GM18870 (cell line): ENCODE measurements around the gene CRIM1.
A peak's percentile ranks its signal among the peaks of the same experiment; 100 is the strongest.
"Not testable (repeated sequence)": the region's sequence is repeated elsewhere in the genome, so short reads cannot be mapped to it uniquely, and the experiment has no call there.

Experiments
- ATAC-seq: cut with Tn5 transposase; IDR thresholded peaks from one replicate; pipeline ENCODE4 v1.9.1; 2021; ENCODE audit warnings: moderate library complexity; ENCODE audit not compliant: unreplicated experiment

CRIM1 gene

DNA sequence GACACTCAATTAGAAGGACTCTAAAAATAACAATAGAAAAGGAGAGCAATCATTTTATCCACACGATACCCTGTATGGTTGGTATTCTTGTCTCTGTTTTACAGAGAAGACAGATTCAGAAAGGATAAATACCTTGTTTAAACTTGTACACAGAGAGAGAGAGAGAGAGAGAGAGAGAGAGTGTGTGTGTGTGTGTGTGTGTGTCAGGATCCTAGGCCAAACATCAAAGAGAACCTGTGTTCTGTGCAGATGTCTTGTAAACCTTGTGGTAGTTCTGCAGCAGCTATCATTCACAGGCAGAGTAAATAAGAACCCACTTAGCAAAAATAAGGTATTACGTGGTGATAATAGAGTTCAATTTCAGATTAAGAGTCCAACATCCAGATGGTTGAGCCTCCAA, 4.3 kb upstream of the CRIM1 start:
- ATAC-seq: no peak

DNA sequence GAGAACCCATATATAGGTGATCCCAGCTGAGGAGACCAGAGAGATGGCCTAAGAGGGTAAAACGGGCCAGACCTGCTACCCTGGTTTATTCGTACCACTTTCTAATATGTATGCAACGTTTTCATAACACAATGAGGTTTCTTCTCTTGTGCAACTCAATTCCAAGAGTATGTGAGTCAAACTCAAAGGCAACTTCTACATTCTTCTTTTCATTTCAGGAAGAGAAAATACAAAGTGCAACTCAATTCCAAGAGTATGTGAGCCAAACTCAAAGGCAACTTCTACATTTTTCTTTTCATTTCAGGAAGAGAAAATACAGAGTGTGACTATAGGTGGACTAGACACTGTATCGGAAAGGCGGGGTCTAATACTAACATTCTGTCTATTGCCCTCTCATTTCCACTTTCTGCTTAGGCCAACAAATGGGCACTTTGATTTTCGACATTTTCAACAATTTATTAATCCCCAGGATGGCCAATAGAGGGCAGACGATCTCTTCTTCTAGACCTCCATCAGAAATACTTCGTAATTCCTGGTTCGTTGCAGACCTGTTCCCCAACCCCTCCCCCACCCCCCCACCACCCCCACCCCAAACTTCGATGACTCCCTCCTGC, 3.7 kb upstream of the CRIM1 start:
- ATAC-seq: no peak

DNA sequence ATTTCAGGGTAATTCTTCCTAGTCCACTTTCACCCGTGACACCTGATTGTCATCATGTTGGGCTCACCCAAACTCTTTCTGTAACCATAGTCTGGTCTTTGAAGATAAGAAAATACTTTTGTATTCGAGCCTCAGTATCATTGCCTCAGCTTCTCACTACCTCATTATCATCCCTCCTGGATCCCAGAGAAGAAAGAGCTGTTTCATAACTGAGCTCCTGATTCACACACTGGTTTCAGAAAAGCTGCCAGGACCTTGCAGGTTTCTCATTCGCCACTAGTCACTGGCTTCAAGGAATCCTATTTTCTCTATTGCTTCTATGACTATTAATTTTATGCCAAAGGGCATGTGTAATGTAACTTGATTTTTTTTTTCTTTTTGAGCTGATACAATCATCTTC, 2.9 kb upstream of the CRIM1 start:
- ATAC-seq: no peak

DNA sequence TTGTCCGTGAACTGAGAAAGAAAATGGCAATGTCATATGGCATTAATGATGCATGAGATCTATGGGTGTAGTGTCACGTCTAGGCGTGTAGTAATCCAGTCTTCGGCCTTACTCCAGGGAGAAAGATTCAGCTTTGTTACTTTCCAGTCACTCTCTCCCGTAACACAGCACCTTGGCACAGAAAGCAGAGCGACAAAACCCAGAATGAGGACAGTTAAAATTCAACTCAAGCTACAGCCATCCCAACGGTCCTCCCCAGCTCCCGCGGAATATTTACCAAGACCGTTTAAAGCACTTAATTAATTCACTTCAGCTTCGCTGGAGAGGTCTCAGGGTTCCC, 797 bp upstream of the CRIM1 start:
- ATAC-seq: no peak

DNA sequence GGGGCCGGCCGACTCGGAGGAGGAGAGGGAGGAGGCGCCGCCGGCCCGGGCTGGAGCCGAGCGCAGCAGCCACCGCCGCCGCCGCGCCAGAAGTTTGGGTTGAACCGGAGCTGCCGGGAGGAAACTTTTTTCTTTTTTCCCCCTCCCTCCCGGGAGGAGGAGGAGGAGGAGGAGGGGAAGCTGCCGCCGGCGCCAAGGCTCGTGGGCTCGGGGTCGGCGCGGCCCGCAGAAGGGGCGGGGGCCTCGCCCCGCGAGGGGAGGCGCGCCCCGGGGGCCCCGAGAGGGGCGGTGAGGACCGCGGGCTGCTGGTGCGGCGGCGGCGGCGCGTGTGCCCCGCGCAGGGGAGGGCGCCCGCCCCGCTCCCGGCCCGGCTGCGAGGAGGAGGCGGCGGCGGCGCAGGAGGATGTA, 316 bp downstream of the CRIM1 start:
- no peak for ATAC-seq

DNA sequence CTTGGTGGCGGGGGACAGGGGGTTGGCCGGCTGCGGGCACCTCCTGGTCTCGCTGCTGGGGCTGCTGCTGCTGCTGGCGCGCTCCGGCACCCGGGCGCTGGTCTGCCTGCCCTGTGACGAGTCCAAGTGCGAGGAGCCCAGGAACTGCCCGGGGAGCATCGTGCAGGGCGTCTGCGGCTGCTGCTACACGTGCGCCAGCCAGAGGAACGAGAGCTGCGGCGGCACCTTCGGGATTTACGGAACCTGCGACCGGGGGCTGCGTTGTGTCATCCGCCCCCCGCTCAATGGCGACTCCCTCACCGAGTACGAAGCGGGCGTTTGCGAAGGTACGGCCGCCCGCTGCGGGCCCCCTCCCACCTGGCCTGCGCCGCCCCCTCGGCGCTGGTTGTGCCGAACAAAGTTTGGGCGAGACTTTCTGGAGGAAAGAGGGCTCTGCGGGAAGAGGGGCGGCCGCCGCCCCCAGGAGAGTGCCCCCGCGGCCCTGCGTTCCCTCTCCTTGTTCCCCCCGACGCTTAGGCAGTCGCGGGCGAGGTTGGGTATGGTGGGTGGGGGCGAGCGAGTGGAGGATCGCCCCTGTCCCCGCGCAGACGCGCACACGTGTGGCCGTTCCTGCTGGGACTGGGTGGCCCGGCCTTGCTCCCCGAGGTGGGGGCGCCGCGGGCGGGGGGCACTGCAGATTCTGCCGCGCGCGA, 866 bp downstream of the CRIM1 start:
- no peak for ATAC-seq

DNA sequence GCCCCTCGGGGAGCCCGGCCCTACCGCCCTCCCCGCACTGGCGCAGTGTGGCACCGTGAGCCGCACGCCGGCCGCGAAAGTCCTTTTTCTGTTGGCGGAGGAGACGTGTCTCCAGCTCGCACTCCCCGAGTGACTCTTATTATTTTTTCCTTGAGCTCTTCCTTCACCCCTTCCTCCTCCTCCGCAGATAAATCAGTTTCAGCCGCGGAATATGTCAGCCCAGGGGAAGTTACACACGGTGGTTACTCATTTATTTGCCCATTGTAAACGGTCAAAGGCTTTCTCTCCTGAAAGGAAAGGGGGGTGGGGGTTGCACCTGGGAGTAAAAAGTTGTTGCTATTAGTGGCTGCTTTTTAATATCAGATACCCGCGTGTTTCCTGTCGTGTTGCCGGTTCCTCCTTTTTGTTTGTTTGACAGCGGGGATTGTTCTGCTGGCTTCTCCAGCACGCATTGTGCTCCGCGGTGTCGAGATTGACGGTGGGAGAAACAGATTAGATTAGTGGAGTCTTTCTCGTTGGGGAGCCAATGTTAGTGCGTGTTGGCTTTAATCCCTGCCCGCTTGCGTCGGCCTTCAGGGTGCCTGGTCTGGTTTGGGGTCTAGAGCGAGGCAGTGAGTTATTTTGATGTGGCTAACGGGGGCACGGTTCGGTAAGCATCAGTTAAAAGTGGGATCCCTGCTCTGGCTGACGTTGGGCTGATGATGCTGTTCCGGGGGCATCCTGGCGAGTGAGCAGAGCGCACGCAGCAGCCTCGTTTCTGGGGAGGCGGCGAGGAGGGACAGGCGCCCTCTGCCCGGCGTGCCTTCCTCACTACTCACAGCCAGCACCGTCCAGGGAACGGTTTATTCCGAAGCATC, 1.6 kb downstream of the CRIM1 start:
- ATAC-seq: peak; percentile 30

DNA sequence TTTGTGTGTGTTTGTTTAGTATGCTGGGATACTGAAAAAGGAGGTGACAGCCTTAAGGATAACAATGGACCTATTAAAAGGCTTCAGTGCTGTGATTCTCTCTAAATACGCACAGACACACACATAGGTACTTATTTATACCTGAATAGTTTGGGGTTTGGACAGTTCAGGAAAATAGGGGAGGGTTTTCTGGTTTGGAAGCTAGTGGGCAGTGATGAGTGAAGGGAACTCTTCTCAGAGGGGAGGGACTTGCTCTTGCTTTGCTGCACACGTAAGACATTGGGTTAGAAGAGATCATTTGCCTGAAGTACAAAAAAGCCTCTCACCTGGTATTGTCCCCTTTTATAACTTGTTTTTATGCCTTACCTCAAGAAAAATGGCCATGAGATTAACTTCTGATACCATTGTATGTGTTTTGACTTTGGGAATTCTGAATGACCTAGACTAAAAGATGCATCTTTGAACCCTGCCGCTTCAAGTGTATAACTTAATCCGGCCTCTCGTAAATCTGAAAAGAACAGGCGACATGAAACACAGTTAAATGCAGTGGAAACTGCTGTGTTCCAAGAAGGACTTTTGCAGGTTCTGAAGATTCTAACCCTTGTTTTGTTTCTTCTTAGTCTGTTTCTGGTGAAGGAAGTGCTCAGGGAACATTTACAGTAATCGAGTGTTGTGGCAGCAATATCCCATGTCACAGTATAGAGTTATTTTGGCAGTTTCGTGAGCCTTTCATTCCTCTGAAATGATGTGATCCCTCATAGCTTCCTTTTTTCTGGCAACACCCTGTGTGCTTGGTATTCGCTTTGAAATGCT, 2.5 kb downstream of the CRIM1 start:
- peak; percentile 29 for ATAC-seq

DNA sequence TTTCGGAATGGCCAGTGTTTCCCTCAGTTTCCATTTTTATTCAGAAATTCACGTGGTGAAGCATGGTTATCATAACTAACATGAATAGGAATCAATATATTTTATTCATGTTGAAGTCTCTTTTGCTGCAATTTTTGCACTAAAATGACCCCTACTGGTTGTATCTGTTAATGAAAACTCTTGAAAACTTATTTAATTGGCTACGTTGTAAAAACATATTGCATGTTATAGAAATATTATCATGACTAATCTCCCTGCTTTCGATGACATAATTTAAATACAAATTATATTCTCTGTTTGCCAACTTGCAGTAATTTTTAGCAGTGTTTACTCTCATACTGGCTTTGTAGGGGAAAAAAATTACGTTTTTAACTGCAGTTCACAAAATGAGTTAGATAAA, 3.5 kb downstream of the CRIM1 start:
- no peak for ATAC-seq

DNA sequence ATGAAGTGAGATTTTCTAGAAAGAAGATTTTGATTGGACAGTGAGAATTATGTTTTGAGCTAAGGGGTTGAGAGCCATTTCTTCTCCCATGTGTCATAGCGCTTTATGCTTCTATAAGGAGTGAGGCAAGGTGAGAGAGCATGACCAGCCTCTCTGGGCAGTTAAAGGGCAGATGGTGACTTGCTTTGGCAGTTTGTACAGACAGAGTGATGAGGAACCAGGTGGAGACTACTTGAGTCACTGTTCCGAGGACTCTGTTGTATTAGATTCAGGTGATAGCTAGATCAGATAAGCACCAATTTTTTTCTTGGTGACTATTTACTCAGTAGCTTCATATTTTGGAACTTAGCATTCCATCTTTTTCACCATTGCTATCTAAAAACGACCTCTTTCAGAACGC, 4.5 kb downstream of the CRIM1 start:
- ATAC-seq: no peak

DNA sequence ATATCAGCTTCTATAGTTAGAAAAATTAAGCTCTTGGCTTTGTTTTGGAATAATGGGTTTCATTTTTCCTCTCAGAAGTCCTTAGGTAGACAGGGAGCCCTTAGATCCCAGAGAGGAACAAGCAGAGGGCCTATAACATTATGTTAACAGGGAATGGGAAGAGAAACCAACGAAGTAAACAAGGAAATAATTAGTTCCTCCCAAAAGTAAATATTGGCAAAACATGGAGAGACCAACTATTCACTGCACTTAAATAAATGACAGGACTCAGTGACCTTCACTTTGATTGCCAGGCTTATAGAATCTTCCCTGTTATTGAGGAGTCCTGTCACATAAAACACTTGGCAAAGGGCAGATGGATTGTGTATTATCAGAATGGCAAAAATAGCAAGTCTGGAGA, 5.3 kb downstream of the CRIM1 start:
- no peak for ATAC-seq

DNA sequence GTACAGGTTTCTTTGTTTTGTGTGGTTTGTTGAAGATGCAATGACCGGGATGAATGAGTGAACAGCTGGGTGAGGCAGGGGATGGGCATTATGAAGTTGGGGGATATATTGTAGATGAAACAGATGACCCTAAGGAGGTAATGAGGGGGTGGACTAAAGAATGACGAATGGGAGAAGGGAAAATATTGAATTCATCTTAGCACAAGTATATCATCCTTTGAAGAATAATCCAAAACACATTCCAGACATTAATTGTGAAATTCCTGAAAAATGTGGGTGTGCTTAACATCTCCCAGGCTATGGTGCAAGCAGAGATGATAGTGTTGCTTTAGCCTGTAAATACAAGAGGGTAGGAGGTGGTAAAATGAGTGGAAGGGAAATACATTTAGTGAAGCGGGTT, 5.8 kb downstream of the CRIM1 start:
- ATAC-seq: no peak

DNA sequence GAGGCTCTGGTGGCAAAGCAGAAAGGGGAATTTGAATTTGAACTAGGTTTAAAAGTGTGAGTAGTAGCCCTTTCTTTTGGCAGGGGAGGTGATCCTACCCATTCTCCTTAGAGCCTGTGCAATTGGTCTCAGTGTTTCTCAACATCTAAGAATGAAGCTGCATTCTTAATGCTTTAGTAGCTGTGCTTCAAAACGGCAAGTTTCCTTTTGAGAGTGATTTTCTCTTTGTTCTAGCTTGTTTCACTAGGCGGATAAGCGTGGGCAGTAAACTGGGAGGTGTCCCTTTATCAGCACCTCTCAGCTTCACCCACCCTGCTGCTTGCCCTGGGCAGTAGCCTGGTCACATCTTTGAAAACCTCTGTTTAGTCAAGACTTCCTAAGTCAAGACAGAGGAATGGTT, 6.7 kb downstream of the CRIM1 start:
- ATAC-seq: no peak

DNA sequence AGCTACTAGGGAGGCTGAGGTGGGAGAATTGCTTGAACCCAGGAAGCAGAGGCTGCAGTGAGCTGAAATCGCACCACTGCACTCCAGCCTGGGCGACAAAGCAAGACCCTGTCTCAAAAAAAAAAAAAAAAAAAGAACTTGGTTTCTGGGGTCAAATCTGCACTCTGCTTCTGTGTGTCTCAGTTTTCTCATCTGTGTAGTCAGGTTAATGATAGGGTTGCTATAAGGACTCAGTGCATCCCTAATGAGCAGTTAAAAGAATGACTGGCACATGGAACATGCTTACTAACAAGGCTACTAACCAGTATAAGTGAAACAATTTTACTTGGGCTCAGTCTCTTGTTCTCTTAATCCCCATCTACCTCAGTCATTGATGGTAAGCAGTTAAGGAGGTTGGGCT, 7.5 kb downstream of the CRIM1 start:
- not testable (repeated sequence) for ATAC-seq

DNA sequence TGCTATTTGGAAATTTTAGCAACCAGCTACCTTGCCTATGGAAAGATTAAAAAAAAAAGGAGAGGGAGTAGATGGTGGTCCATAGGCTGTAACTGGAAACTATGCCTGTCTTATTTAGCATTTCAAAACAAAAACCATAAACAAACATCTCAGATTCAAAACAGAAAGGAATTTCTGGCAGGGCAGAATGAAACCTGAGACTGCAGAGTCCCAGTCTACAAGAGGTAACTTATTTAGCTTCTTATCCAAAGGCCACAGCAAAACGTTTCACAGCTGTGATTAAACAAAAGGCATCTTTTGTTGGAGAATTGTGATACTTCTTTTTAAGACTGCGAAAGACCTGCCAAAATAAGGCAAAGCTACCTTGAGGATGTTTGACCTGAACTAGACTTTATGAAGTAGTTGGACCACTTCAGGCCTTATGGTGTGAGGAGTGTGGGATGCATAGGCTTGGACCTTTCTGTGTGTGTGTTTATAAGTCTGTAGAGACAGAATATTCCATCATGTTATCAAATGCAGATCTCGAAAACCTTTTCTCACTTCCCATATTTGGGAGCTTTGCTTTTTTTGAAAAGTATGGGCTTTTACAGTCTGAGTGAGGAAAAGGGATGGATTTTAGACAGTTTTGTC, 11.0 kb downstream of the CRIM1 start:
- no peak for ATAC-seq

DNA sequence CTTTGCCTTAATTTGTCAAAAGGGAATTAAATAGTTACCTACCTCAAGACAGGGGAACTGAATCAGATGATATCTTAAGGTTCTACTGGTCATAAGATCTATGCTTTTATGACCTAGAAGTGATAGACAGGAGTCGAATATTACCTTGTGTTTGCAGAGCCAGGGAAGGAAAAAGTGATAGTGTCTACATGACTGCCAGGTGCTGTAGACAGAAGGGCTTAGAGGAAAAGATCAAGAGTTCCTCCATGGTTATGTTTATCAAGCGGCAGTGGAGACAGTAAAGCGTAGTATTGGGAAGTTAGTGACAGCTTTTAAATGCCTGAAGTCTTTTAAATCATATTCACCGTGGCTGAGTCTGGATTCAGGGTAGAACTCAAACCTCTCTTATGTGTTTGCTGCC, 11.9 kb downstream of the CRIM1 start:
- no peak for ATAC-seq

DNA sequence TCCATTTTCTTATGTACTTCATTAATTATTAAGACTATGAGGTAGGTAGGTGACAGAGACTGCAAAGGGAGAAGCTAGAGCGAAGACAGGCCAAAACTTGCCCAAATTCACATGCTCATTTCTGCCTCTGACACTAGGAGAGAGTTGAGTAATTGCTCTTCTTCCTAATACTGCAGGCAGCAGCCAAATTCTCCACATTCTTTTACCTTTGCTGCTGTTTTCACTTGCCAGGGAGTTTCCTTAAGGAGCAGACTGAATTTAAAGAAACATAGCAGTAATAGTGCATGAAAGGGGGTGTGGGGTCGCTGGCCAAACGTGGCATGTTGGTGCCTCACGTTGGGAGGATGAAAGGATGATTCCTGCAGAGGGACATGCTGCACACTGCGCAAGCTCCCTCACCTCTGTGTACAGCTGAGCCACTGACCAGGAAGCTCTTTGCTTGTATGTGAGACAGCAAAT, 12.3 kb downstream of the CRIM1 start:
- ATAC-seq: no peak

DNA sequence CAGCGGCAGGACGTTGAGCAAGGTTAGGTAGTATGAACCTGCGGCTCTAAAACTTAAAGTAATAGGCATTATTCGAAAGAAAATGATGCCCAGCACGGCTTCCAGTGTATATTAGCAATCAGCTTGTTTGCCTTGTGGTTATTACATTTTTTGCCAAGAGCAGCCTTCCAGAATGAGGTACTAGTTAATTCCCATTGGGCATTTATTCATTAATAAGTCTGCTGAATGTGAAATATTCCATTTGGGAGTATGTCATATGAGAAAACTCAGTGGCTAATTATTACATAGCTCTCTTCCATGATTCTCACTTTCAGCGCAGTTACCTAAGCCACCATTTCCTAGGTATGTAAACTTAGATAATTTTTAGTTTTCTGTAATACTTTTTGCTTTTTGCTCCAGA, 12.9 kb downstream of the CRIM1 start:
- no peak for ATAC-seq

DNA sequence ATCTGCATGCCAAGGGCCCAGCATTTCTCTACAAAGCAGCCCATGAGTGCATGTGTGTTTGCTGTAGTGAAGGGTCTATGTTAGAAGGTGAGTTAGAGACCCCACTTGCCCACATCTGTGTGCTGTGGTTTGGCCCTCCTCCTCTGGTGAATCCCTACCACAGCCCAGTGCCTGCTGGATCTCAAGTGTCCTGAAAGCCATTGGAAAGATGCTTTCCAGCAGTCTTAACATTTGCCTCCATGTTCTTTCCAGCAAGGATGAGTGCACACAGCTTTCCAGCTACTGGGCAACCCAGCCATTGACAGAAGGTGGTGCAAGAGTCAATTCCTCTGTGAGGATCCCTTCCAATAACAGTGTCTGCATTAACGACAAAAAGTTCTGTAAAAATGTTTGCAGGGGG, 13.6 kb downstream of the CRIM1 start:
- no peak for ATAC-seq

DNA sequence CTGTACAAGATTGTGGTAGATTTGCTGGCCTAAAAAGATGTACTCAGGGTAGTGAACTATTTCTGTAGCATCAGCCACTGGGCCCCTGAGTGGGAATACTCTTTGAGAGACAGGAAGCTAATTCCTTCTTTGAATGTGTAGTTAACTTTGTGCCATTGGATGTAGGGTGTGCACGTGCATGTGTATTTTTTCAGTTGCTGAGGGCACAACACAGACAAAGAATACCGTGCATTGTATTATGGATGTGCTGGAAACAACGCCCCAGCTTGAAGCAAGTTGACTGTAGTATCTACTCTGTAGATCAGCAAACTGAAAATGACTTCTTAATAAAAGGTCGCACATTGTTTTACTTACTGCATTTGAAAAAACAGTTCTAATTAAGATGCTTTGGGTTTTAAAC, 14.1 kb downstream of the CRIM1 start:
- no peak for ATAC-seq

DNA sequence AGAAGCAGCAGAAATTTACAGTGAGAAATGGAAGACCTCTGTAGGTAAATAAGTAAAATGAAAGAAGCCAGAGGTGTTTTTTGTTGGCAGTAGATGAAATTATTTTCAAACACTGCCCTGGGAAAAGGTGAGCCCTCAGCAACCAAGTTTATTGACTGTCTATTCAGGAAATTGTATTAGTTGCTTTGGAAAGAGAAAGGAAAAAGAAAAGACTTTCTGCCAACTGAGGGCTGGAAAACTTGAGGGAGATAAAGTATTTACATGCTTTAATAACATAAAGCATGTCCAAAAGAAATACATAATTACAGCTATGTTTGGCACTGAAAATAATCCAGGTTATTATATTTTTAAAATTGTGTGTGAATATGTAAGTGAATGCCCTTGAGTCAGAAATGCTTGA, 14.7 kb downstream of the CRIM1 start:
- no peak for ATAC-seq
